DND-41 (cell line): Measurements from ENCODE around the gene COL19A1.

Experiments used
- CTCF ChIP-seq: IDR thresholded peaks from 2 replicates; pipeline ENCODE4 v1.5.1; 2012; ENCODE audit warnings: borderline replicate concordance, low read length, moderate library complexity, mild to moderate bottlenecking; ENCODE audit not compliant: poor library complexity, severe bottlenecking; ENCODE audit errors: extremely low read depth
- EZH2 ChIP-seq: IDR thresholded peaks from 3 replicates; pipeline ENCODE4 v1.6.1; 2012; ENCODE audit warnings: borderline replicate concordance, low read depth, mild to moderate bottlenecking, moderate library complexity, low read length, inconsistent platforms; ENCODE audit not compliant: severe bottlenecking

GRCh38 chr6:70028926-70029325, 162.6 kb downstream of the COL19A1 start:
- TF ChIP-seq EZH2 (no peak), CTCF (no peak)
